DOHH2 (cell line): Measurements from ENCODE around the gene PPP6R1.
"Not testable (repeated sequence)": the region's sequence is repeated elsewhere in the genome, so short reads cannot be mapped to it uniquely, and the experiment has no call there.

ENCODE experiments used
- H3F3A ChIP-seq: fragments of 200-600 bp; sonication (generic), shearing (Covaris generic); 2 replicates; pipeline ENCODE4 v1.6.0; 2016; ENCODE audit warnings: antibody characterized with exemption, mild to moderate bottlenecking; ENCODE audit not compliant: control insufficient read depth, insufficient read depth
- H3K27ac ChIP-seq: fragments of 200-600 bp; sonication (generic); 2 replicates; pipeline ENCODE4 v1.5.1; 2014; ENCODE audit warnings: low read depth, mild to moderate bottlenecking, low read length, moderate library complexity
- H3K27me3 ChIP-seq: fragments of 200-600 bp; sonication (generic); 2 replicates; pipeline ENCODE4 v1.6.1; 2014; ENCODE audit warnings: mild to moderate bottlenecking, low read length, mixed read lengths; ENCODE audit not compliant: control insufficient read depth
- H3K36me3 ChIP-seq: fragments of 200-600 bp; sonication (generic); 2 replicates; pipeline ENCODE4 v1.6.1; 2014; ENCODE audit warnings: mild to moderate bottlenecking, low read length, moderate library complexity, mixed read lengths; ENCODE audit not compliant: control insufficient read depth
- H3K4me1 ChIP-seq: fragments of 200-600 bp; sonication (generic); 2 replicates; pipeline ENCODE4 v1.6.1; 2014; ENCODE audit warnings: mild to moderate bottlenecking, low read length, mixed read lengths; ENCODE audit not compliant: control insufficient read depth
- H3K4me2 ChIP-seq: fragments of 200-600 bp; sonication (generic); 2 replicates; pipeline ENCODE4 v1.6.0; 2014; ENCODE audit warnings: mild to moderate bottlenecking, low read length, moderate library complexity
- H3K4me3 ChIP-seq: fragments of 200-600 bp; sonication (generic); 2 replicates; pipeline ENCODE4 v1.5.1; 2014; ENCODE audit warnings: mild to moderate bottlenecking, low read length, mixed read lengths
- H3K79me2 ChIP-seq: fragments of 200-600 bp; sonication (generic); 2 replicates; pipeline ENCODE4 v1.6.1; 2014; ENCODE audit warnings: mild to moderate bottlenecking, low read length, mixed read lengths; ENCODE audit not compliant: control insufficient read depth
- H3K9me2 ChIP-seq: fragments of 200-600 bp; sonication (generic); replicated peaks from 2 replicates; pipeline ENCODE4 v1.6.1; 2014; ENCODE audit warnings: mild to moderate bottlenecking, low read length, mixed read lengths; ENCODE audit not compliant: control insufficient read depth
- H3K9me3 ChIP-seq: fragments of 200-600 bp; sonication (generic); 2 replicates; pipeline ENCODE4 v1.6.1; 2014; ENCODE audit warnings: antibody characterized with exemption, low read length, mixed read lengths; ENCODE audit not compliant: control insufficient read depth, insufficient read depth
- H4K20me1 ChIP-seq: fragments of 200-600 bp; sonication (generic); 2 replicates; pipeline ENCODE4 v1.6.0; 2014; ENCODE audit warnings: low read depth, mild to moderate bottlenecking, antibody characterized with exemption, low read length, moderate library complexity; ENCODE audit not compliant: control insufficient read depth, insufficient read depth
- EZH2phosphoT487 ChIP-seq: fragments of 200-600 bp; sonication (generic); IDR thresholded peaks from 2 replicates; pipeline ENCODE4 v1.6.1; 2017; ENCODE audit warnings: borderline replicate concordance, mild to moderate bottlenecking, antibody characterized with exemption, low read length, moderate library complexity, mixed read lengths
- TF ChIP-seq, protein P1 (sequence below): fragments of 200-600 bp; sonication (generic); IDR thresholded peaks from one replicate; pipeline ENCODE4 v1.5.1; 2014; ENCODE audit warnings: antibody characterized with exemption, mild to moderate bottlenecking, low read depth, low read length; ENCODE audit not compliant: poor library complexity, severe bottlenecking

Gene PPP6R1

DNA sequence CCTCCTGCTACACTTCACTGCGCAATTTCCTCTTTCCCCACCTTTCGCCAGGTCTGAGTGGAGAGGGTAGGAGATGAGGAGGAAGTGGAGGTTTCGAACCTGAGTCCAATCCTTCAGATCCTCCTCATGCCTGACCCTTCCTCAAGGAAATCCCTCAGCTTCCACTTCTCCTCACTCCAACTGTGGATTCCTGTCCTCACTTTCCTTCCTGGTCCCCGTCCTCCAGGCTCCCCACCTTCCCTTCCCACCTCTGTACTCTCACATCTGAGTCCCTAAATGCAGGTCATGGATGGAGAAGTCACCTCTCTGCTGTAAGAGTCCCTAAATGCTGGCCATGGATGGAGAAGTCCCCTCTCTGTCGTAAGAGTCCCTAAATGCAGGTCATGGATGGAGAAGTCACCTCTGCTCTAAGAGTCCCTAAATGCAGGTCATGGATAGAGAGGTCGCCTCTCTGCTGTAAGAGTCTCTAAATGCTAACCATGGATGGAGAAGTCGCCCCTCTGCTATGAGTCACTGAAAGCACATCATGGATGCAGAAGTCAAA is 33.3 kb downstream of the PPP6R1 start:
- Histone ChIP-seq H3K27me3 (no peaks in the 10 kb centered on the region), H3F3A (peaks cover 5% of the 10 kb centered on the region; the same call in 1 of the 2 replicates), H3K36me3 (peaks cover 76% of the 10 kb centered on the region), H3K4me3 (no peak overlapping the region), H4K20me1 (peaks cover 18% of the 10 kb centered on the region; the same call in 1 of the 2 replicates), H3K4me2 (no peak overlapping the region), H3K9me3 (no peaks in the 10 kb centered on the region; the same call in 1 of the 2 replicates), H3K27ac (no peak overlapping the region), H3K9me2 (no peaks in the 10 kb centered on the region), H3K4me1 (no peaks in the 10 kb centered on the region), H3K79me2 (no peaks in the 10 kb centered on the region)
- TF ChIP-seq EZH2phosphoT487: no peak

DNA sequence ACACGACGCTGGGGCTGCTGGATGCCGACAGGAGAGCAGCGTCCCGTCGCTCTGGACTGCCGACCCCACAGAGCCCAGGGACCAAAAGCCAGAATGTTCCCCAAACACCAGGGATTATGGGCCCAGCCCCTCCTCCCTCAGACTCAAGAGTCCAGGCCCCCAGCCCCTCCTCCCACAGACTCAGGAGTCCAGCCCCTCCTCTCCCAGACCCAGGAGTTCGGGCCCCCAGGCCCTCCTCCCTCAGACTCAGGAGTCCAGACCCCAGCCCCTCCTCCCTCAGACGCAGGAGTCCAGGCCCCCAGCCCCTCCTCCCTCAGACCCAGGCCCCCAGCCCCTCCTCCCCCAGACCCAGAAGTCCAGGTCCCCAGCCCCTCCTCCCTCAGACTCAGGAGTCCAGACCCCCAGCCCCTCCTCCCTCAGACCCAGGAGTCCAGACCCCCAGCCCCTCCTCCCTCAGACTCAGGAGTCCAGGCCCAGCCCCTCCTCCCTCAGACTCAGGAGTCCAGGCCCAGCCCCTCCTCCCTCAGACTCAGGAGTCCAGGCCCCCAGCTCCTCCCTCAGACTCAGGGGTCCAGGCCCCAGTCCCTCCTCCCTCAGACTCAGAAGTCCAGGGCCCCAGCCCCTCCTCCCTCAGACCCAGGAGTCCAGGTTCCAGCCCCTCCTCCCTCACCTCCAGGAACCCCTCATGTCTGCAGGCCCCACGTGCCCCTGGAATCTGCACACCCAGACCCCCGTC is 34.0 kb downstream of the PPP6R1 start:
- not testable (repeated sequence) for H3K9me2 ChIP-seq, H3K4me2 ChIP-seq, H3K4me3 ChIP-seq, H3K27me3 ChIP-seq, H3K4me1 ChIP-seq, H3K9me3 ChIP-seq, H3F3A ChIP-seq, H3K79me2 ChIP-seq, H3K27ac ChIP-seq
- peaks cover 76% of the 10 kb centered on the region for H3K36me3 ChIP-seq
- H4K20me1 ChIP-seq: peaks cover 17% of the 10 kb centered on the region

DNA sequence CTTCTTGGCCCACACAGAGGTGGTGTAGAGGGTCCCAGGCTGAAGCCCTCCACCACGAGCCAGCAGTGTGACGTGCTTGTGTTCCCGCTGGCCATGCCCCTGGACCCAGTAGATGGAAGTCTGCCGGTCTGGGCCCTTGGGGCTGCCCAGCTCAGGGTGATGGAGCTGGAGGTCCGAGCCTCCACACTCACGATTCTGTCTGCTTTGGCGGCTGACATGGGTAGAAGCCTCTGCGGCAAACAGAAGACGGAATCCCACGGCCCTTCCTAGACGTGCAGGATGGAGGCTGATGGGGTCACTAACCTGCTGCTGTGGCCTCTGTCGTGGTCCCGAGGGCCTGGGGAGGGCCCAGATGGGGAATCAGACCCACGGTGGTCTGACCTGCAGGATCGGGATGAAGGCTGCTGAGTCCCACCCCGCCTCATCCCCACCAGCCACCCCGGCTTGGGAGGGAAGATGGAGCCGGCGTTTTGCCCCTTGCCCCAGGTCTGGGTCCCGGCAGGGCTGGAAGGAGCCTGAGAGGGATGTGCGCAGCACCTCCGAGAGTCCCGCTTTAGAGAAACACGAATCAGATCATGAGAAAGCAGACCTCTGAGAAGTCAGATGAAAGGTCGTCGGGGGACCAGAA is 34.7 kb downstream of the PPP6R1 start:
- Histone ChIP-seq H3K9me3 (no peaks in the 10 kb centered on the region; the same call in 1 of the 2 replicates), H3K36me3 (peaks cover 69% of the 10 kb centered on the region), H3K4me2 (no peak overlapping the region), H4K20me1 (peaks cover 15% of the 10 kb centered on the region), H3K79me2 (no peaks in the 10 kb centered on the region), H3K9me2 (no peaks in the 10 kb centered on the region), H3K4me1 (no peaks in the 10 kb centered on the region), H3F3A (peaks cover 8% of the 10 kb centered on the region; the same call in 1 of the 2 replicates), H3K27me3 (no peaks in the 10 kb centered on the region), H3K4me3 (no peak overlapping the region), H3K27ac (no peak overlapping the region)
- TF ChIP-seq, protein P1, sequence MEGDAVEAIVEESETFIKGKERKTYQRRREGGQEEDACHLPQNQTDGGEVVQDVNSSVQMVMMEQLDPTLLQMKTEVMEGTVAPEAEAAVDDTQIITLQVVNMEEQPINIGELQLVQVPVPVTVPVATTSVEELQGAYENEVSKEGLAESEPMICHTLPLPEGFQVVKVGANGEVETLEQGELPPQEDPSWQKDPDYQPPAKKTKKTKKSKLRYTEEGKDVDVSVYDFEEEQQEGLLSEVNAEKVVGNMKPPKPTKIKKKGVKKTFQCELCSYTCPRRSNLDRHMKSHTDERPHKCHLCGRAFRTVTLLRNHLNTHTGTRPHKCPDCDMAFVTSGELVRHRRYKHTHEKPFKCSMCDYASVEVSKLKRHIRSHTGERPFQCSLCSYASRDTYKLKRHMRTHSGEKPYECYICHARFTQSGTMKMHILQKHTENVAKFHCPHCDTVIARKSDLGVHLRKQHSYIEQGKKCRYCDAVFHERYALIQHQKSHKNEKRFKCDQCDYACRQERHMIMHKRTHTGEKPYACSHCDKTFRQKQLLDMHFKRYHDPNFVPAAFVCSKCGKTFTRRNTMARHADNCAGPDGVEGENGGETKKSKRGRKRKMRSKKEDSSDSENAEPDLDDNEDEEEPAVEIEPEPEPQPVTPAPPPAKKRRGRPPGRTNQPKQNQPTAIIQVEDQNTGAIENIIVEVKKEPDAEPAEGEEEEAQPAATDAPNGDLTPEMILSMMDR: no peak
- TF ChIP-seq EZH2phosphoT487: no peak

DNA sequence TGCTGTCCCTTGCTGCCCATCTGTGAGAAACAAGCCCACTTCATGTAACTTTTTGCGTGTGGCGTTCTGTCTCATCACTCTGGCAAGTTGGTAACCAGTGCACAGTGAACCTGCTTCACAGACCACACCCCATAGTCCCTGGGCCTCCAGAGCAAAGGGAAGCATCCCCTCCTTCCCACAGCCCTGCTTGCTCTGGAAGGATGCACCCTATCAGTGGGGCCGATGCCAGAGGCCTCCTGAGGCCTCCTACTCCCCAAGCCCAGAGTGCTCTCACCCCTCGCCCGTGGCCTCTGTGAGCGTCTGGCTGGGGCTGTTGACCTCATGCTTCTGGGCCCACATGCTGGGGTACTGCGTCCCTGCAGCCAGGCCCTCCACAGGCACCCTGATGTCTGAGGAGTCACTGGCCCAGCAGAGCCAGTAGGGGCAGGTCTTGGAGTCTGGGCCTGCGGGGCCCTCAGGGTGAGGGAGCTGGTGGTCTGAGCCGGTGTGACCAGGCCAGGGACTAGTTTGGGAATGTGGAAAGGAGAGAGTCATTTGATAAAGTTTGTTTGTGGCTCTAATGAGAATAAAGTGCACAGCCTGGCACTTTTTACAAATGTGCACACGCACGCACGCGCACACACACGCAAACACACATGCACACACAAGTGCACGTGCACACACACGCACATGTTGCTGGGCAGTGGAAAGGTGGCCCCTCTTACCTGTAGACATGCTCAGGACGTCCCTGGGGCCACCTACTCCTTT is 35.4 kb downstream of the PPP6R1 start:
- no peaks in the 10 kb centered on the region for H3K79me2 ChIP-seq
- no peak overlapping the region for H3K27ac ChIP-seq
- peaks cover 15% of the 10 kb centered on the region for H4K20me1 ChIP-seq
- peaks cover 9% of the 10 kb centered on the region; the same call in 1 of the 2 replicates for H3F3A ChIP-seq
- no peaks in the 10 kb centered on the region for H3K4me1 ChIP-seq
- TF ChIP-seq, protein P1: no peak
- TF ChIP-seq EZH2phosphoT487: no peak
- H3K27me3 ChIP-seq: no peaks in the 10 kb centered on the region
- H3K36me3 ChIP-seq: peaks cover 62% of the 10 kb centered on the region
- H3K9me3 ChIP-seq: no peaks in the 10 kb centered on the region; the same call in 1 of the 2 replicates
- H3K4me3 ChIP-seq: no peak overlapping the region
- no peak overlapping the region for H3K4me2 ChIP-seq
- H3K9me2 ChIP-seq: no peaks in the 10 kb centered on the region
